ENCODE measurements around the gene NHLRC1. TPM values are rescaled to one million over a fixed set of nuclear protein-coding genes. Genes with fewer than 3 reads are reported as not detected.

Gene NHLRC1
- total RNA-seq (2014; rRNA removed; shearing (Covaris generic)) (1.0 and 1.1 TPM in 2 replicates), polyA plus RNA-seq (2016; fragmentation: Nextera tagmentation; extraction: Ambion mirVana) (1.1 and 1.2 TPM in 2 replicates)
- long read RNA-seq = 0 reads

- no peak within 1 kb of the TSS for H3K27ac ChIP-seq (ENCODE audit: low read depth)
- no peak within 1 kb of the TSS for H3K27ac Mint-ChIP-seq
- H3K27me3 Mint-ChIP-seq (ENCODE audit: insufficient read depth, low read depth, poor library complexity) = peaks cover 17% of the 10 kb centered on the region
- H3K9me2 ChIP-seq (ENCODE audit: insufficient read depth) = no peaks in the 10 kb centered on the region; the same call in 1 of the 2 replicates
- no peaks in the 10 kb centered on the region for H3K79me2 ChIP-seq (replicated peaks; ENCODE audit: insufficient read depth)
- H4K20me1 ChIP-seq (replicated peaks; ENCODE audit: insufficient read depth) = no peaks in the 10 kb centered on the region
- peak within 1 kb of the TSS; percentile 49 for H3K4me3 ChIP-seq
- peaks cover 22% of the 10 kb centered on the region for H3K27me3 ChIP-seq (ENCODE audit: insufficient read depth)
- peak within 1 kb of the TSS; percentile 59 for H3K4me3 Mint-ChIP-seq
- H3K4me1 ChIP-seq (ENCODE audit: insufficient read depth) = no peaks in the 10 kb centered on the region
- H3K4me2 ChIP-seq = peak within 1 kb of the TSS; percentile 73
- no peaks in the 10 kb centered on the region; the same call in 2 of the 3 replicates for H3K36me3 Mint-ChIP-seq (ENCODE audit: low read depth)
- no peaks in the 10 kb centered on the region for H3K36me3 ChIP-seq (ENCODE audit: insufficient read depth)
- peak within 1 kb of the TSS; percentile 98 for H2AFZ ChIP-seq
- TF ChIP-seq POLR2AphosphoS5 (IDR thresholded peaks at IDR 0.05; ENCODE audit: low read depth) (peak; percentile 52; the same call in 1 of the 2 replicates), CREB1 (CRISPR knock-in tag; IDR thresholded peaks at IDR 0.05; ENCODE audit: low read depth) (peak; percentile 92), CTCF (conservative IDR thresholded peaks at IDR 0.05; ENCODE audit: low read depth in 2 of 2) (peak; percentile 70 to 91), EZH2phosphoT487 (IDR thresholded peaks at IDR 0.05; ENCODE audit: unreplicated experiment) (no peak)
- peaks cover 5% of the 10 kb centered on the region; the same call in 1 of the 3 replicates for H3K9me3 Mint-ChIP-seq
- H3K4me1 Mint-ChIP-seq = peaks cover 7% of the 10 kb centered on the region; the same call in 2 of the 3 replicates
- DNase-seq (ENCODE audit: low spot score) (peak; percentile 92), ATAC-seq (peak; percentile 90)
- 0 out of 2 replicates have a peak, but pooled peaks cover 3% of the 10 kb centered on the region for H3F3A ChIP-seq (replicated peaks; ENCODE audit: low read depth)
These were observed at the start of gene NHLRC1 for GRCh38 chr6:18122128-18123093. Gene NHLRC1 (minus strand): TSS chr6:18122677. CDS start chr6:18122606, 71 bp downstream.

- H3K4me1 Mint-ChIP-seq = no peaks in the 10 kb centered on the region
- H3K36me3 Mint-ChIP-seq (ENCODE audit: low read depth) = peaks cover 53% of the 10 kb centered on the region
- H3K9me3 Mint-ChIP-seq = peaks cover 13% of the 10 kb centered on the region
These were observed 49.4 kb upstream of the NHLRC1 start for GRCh38 chr6:18171871-18172270.

More at GRCh38 chr6:18171871-18172270, 49.4 kb upstream of the NHLRC1 start:
- no peaks in the 10 kb centered on the region for H4K20me1 ChIP-seq (replicated peaks; ENCODE audit: insufficient read depth)
- H3K27ac Mint-ChIP-seq = no peak overlapping the region
- TF ChIP-seq ETS1 (IDR thresholded peaks at IDR 0.05) = no peak
- TF ChIP-seq POLR2AphosphoS5 (IDR thresholded peaks at IDR 0.05; ENCODE audit: low read depth) = no peak
- no peak for TF ChIP-seq CREB1 (CRISPR knock-in tag; IDR thresholded peaks at IDR 0.05; ENCODE audit: low read depth)
- TF ChIP-seq NANOG (IDR thresholded peaks at IDR 0.05; ENCODE audit: borderline replicate concordance) = no peak
- no peak for TF ChIP-seq JUNB (IDR thresholded peaks at IDR 0.05; ENCODE audit: unreplicated experiment)
- TF ChIP-seq ZNF114 (CRISPR knock-in tag; IDR thresholded peaks at IDR 0.05) = no peak
- TF ChIP-seq EZH2 (IDR thresholded peaks at IDR 0.05; ENCODE audit: low read depth, unreplicated experiment) = no peak
- no peak for TF ChIP-seq STAT1 (IDR thresholded peaks at IDR 0.05; ENCODE audit: unreplicated experiment)
- no peak for TF ChIP-seq CTCF (conservative IDR thresholded peaks at IDR 0.05; ENCODE audit: low read depth in 2 of 2)
- H3K4me3 ChIP-seq = no peak overlapping the region
- H3K36me3 ChIP-seq (ENCODE audit: insufficient read depth) = peaks cover 11% of the 10 kb centered on the region
- no peak overlapping the region for H3K27ac ChIP-seq (ENCODE audit: low read depth)
- no peaks in the 10 kb centered on the region for H3K4me1 ChIP-seq (ENCODE audit: insufficient read depth)
- H2AFZ ChIP-seq = no peak overlapping the region
- no peak overlapping the region for H3K4me2 ChIP-seq
- ATAC-seq = no peak
- no peaks in the 10 kb centered on the region for H3F3A ChIP-seq (replicated peaks; ENCODE audit: low read depth)
- H3K27me3 Mint-ChIP-seq (ENCODE audit: insufficient read depth, low read depth, poor library complexity) = peaks cover 1% of the 10 kb centered on the region
- DNase-seq (ENCODE audit: low spot score) = no peak
- H3K79me2 ChIP-seq (replicated peaks; ENCODE audit: insufficient read depth) = no peaks in the 10 kb centered on the region
- H3K27me3 ChIP-seq (ENCODE audit: insufficient read depth) = no peaks in the 10 kb centered on the region
- no peaks in the 10 kb centered on the region for H3K9me2 ChIP-seq (ENCODE audit: insufficient read depth)
- no peak overlapping the region for H3K4me3 Mint-ChIP-seq

Measured in GM23338 (cell line).